Measurements from ENCODE around the gene GCSH. TPM values are rescaled to one million over a fixed set of nuclear protein-coding genes. Genes with fewer than 3 reads are reported as not detected.

GCSH gene
- total and polyA plus RNA-seq, 2 of the 13 experiments (the other 11 are each of a cell fraction or from before 2014, with no cell fraction given): 35.9 to 103 TPM

DNA sequence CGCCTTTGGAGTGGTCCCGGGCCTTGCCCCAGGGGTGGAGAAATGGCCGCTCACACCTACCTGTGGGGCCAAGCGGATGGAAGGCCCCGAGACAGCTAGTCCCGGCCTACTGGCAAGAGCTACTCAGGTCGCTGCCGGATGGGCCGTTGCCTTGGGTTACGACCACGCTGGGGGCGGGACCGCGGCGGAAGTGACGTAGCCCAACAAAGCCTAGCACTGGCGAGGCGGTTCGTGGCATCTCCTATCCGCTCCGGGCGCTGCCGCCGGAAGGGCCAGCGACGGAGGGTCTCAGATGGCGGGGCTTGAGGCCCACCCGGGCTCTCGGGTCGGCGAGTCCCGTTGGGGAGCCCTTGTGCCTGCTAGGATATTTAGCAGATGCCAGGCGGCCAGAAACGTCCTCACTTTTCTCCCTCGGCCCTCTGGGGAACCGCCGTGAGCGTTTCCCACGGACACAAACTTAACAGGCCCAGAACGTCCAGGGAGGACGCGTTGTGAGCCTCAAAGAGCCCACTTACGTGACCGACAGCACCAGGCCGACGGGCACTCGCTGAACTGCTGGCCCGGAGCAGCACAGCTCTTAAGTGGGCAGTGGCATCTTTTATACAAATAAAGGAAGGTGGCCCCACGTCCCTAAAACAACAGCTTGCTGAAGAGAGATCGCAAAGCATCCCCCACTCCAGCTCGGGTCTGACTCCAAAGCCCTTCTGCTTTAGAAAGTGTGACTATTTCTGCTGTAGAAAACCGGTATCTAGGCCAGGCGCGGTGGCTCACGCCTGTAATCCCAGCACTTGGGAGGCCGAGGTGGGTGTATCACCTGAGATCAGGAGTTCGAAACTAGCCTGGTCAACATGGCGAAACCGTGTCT is 18.9 kb downstream of the GCSH start, which contains the start of gene C16orf46 (continued):
- TF ChIP-seq, protein P1, sequence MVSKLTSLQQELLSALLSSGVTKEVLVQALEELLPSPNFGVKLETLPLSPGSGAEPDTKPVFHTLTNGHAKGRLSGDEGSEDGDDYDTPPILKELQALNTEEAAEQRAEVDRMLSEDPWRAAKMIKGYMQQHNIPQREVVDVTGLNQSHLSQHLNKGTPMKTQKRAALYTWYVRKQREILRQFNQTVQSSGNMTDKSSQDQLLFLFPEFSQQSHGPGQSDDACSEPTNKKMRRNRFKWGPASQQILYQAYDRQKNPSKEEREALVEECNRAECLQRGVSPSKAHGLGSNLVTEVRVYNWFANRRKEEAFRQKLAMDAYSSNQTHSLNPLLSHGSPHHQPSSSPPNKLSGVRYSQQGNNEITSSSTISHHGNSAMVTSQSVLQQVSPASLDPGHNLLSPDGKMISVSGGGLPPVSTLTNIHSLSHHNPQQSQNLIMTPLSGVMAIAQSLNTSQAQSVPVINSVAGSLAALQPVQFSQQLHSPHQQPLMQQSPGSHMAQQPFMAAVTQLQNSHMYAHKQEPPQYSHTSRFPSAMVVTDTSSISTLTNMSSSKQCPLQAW (CRISPR knock-in tag; IDR thresholded peaks at IDR 0.05): peak; percentile 94; the same call in 1 of the 2 replicates
- peak; percentile 26 for TF ChIP-seq ZSCAN25 (CRISPR knock-in tag; IDR thresholded peaks at IDR 0.05)
- TF ChIP-seq, protein P2, sequence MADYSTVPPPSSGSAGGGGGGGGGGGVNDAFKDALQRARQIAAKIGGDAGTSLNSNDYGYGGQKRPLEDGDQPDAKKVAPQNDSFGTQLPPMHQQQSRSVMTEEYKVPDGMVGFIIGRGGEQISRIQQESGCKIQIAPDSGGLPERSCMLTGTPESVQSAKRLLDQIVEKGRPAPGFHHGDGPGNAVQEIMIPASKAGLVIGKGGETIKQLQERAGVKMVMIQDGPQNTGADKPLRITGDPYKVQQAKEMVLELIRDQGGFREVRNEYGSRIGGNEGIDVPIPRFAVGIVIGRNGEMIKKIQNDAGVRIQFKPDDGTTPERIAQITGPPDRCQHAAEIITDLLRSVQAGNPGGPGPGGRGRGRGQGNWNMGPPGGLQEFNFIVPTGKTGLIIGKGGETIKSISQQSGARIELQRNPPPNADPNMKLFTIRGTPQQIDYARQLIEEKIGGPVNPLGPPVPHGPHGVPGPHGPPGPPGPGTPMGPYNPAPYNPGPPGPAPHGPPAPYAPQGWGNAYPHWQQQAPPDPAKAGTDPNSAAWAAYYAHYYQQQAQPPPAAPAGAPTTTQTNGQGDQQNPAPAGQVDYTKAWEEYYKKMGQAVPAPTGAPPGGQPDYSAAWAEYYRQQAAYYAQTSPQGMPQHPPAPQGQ (CRISPR knock-in tag; IDR thresholded peaks at IDR 0.05; ENCODE audit: borderline replicate concordance): no peak
- peak; percentile 93 for TF ChIP-seq ZNF225 (CRISPR knock-in tag; IDR thresholded peaks at IDR 0.05)
- TF ChIP-seq, protein P3, sequence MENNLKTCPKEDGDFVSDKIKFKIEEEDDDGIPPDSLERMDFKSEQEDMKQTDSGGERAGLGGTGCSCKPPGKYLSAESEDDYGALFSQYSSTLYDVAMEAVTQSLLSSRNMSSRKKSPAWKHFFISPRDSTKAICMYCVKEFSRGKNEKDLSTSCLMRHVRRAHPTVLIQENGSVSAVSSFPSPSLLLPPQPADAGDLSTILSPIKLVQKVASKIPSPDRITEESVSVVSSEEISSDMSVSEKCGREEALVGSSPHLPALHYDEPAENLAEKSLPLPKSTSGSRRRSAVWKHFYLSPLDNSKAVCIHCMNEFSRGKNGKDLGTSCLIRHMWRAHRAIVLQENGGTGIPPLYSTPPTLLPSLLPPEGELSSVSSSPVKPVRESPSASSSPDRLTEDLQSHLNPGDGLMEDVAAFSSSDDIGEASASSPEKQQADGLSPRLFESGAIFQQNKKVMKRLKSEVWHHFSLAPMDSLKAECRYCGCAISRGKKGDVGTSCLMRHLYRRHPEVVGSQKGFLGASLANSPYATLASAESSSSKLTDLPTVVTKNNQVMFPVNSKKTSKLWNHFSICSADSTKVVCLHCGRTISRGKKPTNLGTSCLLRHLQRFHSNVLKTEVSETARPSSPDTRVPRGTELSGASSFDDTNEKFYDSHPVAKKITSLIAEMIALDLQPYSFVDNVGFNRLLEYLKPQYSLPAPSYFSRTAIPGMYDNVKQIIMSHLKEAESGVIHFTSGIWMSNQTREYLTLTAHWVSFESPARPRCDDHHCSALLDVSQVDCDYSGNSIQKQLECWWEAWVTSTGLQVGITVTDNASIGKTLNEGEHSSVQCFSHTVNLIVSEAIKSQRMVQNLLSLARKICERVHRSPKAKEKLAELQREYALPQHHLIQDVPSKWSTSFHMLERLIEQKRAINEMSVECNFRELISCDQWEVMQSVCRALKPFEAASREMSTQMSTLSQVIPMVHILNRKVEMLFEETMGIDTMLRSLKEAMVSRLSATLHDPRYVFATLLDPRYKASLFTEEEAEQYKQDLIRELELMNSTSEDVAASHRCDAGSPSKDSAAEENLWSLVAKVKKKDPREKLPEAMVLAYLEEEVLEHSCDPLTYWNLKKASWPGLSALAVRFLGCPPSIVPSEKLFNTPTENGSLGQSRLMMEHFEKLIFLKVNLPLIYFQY (CRISPR knock-in tag; IDR thresholded peaks at IDR 0.05; ENCODE audit: borderline replicate concordance): peak; percentile 83; the same call in 1 of the 2 replicates
- TF ChIP-seq, protein P4, sequence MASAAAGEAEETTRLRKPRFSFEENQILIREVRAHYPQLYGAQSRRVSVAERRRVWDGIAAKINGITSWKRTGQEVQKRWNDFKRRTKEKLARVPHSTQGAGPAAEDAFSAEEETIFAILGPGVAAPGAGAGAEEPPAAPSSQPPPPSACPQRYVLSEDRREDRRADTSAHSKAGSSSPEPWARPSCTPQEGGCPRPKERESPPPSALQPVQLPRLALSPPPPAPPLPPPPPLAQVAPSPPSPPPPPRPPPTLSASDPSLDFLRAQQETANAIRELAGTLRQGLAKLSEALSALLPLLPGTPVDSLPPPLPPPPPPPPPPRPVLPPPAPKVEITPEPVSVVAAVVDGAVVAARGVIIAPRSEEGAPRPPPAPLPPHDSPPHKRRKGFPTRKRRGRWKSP (CRISPR knock-in tag; IDR thresholded peaks at IDR 0.05): peak; percentile 67; the same call in 1 of the 2 replicates
- TF ChIP-seq, protein P5, sequence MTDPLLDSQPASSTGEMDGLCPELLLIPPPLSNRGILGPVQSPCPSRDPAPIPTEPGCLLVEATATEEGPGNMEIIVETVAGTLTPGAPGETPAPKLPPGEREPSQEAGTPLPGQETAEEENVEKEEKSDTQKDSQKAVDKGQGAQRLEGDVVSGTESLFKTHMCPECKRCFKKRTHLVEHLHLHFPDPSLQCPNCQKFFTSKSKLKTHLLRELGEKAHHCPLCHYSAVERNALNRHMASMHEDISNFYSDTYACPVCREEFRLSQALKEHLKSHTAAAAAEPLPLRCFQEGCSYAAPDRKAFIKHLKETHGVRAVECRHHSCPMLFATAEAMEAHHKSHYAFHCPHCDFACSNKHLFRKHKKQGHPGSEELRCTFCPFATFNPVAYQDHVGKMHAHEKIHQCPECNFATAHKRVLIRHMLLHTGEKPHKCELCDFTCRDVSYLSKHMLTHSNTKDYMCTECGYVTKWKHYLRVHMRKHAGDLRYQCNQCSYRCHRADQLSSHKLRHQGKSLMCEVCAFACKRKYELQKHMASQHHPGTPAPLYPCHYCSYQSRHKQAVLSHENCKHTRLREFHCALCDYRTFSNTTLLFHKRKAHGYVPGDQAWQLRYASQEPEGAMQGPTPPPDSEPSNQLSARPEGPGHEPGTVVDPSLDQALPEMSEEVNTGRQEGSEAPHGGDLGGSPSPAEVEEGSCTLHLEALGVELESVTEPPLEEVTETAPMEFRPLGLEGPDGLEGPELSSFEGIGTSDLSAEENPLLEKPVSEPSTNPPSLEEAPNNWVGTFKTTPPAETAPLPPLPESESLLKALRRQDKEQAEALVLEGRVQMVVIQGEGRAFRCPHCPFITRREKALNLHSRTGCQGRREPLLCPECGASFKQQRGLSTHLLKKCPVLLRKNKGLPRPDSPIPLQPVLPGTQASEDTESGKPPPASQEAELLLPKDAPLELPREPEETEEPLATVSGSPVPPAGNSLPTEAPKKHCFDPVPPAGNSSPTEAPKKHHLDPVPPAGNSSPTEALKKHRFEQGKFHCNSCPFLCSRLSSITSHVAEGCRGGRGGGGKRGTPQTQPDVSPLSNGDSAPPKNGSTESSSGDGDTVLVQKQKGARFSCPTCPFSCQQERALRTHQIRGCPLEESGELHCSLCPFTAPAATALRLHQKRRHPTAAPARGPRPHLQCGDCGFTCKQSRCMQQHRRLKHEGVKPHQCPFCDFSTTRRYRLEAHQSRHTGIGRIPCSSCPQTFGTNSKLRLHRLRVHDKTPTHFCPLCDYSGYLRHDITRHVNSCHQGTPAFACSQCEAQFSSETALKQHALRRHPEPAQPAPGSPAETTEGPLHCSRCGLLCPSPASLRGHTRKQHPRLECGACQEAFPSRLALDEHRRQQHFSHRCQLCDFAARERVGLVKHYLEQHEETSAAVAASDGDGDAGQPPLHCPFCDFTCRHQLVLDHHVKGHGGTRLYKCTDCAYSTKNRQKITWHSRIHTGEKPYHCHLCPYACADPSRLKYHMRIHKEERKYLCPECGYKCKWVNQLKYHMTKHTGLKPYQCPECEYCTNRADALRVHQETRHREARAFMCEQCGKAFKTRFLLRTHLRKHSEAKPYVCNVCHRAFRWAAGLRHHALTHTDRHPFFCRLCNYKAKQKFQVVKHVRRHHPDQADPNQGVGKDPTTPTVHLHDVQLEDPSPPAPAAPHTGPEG (CRISPR knock-in tag; IDR thresholded peaks at IDR 0.05): peak; percentile 94
- no peak for TF ChIP-seq ZKSCAN1 (IDR thresholded peaks at IDR 0.05; ENCODE audit: low read length)
- TF ChIP-seq, protein P6, sequence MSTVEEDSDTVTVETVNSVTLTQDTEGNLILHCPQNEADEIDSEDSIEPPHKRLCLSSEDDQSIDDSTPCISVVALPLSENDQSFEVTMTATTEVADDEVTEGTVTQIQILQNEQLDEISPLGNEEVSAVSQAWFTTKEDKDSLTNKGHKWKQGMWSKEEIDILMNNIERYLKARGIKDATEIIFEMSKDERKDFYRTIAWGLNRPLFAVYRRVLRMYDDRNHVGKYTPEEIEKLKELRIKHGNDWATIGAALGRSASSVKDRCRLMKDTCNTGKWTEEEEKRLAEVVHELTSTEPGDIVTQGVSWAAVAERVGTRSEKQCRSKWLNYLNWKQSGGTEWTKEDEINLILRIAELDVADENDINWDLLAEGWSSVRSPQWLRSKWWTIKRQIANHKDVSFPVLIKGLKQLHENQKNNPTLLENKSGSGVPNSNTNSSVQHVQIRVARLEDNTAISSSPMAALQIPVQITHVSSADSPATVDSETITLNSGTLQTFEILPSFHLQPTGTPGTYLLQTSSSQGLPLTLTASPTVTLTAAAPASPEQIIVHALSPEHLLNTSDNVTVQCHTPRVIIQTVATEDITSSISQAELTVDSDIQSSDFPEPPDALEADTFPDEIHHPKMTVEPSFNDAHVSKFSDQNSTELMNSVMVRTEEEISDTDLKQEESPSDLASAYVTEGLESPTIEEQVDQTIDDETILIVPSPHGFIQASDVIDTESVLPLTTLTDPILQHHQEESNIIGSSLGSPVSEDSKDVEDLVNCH (CRISPR knock-in tag; IDR thresholded peaks at IDR 0.05): no peak
